ENCODE data around the gene CDIPT.
"Not testable (repeated sequence)": the region's sequence is repeated elsewhere in the genome, so short reads cannot be mapped to it uniquely, and the experiment has no call there.

CDIPT gene

DNA sequence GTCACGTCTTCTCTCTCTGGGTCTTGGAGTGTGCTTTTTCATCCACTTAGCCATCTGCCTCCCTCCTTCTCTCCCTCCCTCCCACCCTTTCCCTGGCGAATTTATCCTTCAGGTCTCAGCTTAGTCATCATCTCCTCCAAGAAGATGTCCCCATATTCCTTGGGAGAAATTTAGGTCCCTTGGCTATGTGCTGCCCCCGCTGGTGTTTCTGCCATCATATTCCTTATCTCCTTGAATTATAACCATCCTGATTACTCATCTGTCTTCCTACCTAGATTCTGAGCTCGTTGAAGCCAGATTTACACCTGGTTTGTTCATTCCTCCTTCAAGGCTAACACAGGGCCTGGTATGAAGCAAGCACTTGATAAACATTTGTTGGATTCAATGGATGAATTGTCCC, 31.3 kb upstream of the CDIPT start:
- DNase-seq: no peak

DNA sequence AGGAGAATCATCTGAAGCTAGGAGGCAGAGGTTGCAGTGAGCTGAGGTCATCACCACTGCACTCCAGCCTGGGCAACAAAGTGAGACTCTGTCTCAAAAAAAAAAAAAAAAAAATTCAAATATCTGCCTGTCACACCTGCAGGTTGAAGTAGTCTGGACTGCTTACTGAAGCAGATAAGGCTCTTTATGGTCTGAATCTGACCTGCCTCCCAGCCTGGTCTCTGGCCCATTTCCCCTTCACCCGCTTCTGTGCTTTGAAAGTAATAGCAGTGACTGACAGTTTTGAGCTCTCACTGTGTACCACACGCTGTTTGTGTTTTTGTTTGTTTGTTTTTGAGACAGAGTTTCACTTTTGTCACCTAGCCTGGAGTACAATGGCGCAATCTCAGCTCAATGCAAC, 30.5 kb upstream of the CDIPT start:
- no peak for DNase-seq

DNA sequence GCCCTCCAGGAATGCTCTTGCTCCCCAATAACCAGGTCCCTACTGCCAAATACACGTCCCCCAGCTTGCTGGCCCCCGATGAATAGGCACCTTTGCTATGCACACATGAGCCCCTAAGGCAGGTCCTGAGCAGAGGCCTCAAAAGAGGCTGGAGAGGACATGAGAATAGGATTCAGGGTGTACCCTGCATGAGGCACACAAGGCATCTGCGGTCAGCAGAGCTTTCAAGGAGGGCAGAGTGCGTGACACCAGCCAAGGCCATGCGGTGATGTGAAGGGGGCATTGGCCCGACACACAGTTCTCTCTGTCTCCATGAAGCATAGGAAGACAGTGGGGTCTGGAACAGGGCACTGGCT, 29.4 kb upstream of the CDIPT start:
- DNase-seq: no peak

DNA sequence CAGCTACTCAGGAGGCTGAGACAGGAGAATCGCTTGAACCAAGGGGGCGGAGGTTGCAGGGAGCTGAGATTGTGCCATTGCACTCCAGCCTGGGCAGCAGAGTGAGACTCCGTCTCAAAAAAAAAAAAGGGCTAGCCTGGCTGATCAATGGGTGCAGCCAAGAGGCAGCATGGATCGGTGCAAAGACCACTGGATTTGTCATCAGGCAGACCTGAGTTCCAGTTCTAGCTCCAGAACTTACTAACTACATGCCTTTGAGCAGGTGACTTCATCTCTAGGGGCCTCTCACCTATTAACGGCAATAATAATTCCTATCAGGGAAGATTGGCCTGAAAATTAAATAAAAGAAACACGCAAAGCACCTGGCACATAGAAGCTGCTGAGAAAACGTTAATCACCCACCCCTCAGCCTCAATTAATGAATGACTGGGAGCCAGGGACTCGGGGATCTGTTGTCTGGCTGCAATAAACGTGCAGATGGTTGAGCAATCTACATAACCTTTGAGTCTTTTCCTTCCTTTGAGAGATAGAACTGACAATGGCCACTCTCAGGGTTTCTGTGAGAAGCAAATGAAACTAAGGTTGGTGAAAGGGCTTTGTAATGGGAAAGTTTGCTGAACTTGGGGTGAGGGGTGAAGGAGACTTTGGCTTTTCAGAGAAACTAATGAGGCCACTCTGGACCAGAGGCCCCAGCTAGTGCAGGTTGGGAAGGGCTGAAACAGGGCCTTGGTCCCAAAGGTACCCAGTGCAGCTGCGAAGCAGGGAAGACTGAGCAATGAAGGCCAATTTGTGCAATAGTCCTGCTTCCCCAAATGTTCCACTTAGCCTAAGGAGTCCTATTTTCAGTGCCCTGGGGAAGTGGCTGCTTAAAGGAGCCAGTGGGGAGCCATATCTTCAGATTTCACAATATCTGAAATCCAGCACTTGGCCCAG, 28.8 kb upstream of the CDIPT start:
- no peak for DNase-seq

DNA sequence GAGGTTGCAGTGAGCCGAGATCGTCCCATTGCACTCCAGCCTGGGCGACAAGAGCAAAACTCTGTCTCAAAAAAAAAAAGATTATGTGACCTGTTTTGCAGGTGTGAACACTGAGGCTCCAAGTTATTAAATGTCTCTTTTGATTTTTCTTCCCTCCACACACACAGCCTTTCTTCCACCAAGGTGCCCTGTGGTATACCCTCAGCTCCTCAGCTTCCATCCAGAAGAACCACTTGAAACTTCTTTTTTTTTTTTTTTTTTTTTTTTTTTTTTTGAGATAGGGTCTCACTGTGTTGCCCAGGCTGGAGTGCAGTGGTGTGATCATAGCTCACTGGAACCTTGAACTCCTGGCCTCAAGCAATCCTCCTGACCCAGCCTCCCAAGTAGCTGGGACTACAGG, 26.3 kb upstream of the CDIPT start:
- DNase-seq: not testable (repeated sequence)

DNA sequence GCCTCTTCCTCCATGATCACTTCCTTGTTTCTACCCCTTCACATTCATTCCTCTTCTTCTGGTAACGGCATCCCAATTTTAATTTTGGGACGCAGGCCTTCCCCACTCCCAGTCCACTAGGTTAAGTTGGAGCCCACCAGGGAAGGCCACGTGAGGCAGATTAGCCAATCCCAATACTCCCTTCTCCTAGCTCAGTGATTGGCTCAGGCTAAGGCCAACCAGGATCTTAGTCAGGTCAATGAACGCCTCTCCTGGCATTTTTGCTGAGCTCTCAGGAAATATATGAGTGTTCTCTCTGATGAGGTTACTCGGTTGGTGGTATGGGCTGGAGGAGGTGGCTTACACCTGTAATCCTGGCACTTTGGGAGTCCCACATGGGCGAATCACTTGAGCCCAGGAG, 21.0 kb upstream of the CDIPT start:
- DNase-seq: no peak

DNA sequence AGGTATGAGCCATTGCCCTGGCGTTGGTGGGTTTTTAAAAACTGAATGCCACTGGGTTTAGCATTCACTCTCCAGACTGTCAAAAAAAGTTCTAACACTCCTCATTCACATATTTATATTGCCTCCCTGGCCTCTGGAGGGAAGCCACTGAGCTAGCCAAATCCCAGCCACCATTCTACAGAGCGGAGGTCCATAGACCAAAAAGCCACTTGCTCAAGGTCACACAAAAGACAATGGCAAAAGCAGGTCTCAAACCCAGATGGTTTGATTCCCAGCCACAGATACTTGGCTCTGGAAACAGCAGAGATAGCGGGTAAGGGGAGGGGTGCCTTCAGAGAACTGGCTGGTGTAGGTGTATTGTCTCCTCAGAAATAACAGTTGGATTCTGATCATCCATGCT, 18.0 kb upstream of the CDIPT start:
- no peak for DNase-seq

DNA sequence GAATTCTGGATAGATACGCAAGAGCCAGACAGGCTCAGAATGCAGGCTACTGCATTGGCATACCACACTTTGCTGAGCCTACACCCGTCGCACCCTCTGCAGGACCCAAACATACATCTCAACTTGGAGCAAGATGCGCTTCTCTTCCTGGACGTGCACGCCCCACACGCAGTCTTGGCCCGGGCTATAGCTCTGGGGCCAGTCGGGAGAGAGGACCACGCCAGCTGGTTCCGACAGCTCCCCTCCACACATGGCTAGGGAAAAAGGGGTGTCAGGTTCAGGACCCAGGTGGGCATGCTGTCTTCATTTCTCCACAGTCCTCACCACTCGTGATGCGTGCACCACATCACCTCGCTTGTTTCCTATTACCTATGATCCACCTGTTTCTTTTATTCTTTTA, 15.1 kb upstream of the CDIPT start:
- DNase-seq: no peak

DNA sequence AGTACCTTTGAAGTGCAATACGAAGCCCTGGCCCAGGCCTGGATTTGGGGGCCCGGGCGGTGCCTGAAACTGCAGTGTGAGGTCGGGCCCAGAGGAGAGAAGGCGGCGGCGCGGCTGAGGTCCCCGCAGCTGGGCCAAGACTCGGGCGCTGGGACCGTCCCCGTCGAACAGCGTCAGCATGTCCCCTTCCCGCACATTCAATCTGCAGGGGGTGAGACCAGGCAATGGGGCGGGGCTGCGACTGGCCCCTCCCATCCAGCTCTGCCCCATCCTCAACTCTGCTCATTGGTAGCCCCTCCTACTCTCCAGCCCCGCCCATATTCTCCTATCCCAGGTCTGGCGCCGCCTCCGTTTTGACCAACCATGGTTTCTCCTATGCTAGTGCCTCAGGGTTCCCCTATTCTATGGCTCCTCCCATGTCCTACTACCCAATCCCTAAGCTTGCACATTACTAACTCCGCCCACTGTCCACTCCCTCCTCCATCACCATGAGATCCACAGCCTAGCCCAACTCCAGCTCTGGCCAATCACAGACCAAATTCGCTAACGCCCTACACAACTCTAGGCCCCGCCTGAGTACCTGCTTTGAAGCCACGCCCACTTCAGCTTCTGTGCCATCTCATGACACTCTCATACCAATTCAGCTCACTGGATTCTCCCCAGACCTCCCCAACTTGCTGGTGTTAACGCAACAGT, 14.4 kb upstream of the CDIPT start:
- peak; percentile 50 for DNase-seq

DNA sequence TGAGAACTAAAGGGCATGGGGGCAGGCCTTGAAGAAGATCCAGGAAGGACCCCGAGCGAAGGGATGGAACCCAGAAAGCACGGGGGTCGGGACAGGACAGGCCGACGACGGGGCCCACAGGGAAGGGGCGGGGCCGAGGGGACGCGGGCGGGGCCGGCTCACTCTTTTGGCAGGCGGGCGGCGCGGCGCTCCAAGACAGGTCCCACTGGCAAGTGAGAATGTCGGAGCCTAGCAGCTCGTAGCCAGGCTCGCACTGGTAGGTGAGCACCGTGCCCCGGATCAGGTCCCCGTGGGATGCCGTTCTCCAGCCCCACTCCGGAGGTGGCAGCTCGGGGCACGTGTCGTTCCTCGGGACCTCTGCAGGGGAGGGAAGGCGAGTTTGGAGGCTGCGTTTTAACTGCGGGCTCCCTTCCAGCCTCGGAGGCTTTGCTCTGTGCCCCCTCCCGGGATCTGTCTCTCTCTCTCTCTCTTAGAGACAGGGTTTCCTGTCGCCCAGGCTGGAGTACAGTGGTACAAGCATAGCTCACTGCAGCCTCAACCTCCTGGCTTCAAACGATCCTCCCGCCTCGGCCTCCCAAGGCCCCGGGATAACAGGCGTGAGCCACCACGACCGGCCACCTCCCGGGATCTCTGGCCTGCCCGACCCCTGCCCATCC, 13.7 kb upstream of the CDIPT start:
- no peak for DNase-seq

DNA sequence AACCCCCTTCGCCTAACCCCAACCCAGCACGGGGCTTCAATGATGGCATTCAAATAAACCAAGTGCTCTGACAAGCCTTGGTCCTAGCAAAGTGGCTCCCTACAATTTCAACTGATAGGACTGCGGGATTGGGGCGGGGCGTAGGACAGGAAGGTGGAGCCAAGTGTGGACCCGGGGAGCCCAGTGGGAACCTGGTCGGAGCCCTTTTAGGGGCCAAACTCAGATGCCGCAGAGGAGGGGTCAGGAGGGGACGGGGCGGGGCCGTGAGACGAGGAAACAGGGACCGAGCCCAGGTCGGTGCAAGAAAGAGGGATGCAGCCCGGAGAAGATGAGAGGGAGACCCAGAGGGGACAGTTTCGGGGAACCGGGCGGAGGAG, 13.2 kb upstream of the CDIPT start:
- DNase-seq: no peak

DNA sequence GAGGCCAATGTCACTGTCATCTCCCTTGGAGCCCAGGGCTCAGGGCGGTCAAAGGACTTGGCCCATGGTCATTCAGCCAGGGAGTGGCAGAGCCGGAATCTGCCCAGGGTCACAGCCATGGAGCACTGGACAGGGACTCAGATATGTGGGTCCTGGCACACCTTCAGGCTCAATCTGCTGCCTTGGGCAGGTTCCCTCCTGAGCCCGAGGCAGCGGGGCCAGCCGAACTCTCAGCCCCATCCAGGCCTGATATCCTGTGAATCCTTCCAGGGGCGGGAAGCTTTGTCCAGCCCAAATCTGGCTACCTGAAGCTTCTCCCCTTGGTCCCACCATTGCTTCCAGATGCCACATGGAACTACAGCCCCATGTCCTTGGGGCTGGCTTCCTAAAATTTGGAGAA, 12.2 kb upstream of the CDIPT start:
- DNase-seq: no peak

DNA sequence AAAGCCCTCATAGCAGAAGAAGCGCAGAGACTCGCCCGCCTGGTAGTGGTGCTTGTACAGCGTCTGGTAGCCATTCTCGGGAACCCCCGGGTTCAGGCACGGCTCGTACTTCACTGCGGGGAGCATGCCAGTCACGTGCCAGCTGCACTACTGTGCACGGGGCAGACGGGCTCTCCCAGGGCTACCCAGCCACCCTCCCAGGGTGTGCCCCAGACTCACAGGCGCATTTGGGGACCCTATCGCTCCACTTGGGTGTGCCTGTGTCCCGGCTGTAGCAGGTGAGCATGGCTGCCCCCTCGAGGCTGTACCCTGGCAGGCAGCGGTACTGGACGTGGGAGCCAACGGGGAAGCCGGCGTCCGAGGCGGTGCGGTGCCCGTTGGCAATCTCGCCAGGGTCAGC, 10.3 kb upstream of the CDIPT start:
- DNase-seq: no peak

DNA sequence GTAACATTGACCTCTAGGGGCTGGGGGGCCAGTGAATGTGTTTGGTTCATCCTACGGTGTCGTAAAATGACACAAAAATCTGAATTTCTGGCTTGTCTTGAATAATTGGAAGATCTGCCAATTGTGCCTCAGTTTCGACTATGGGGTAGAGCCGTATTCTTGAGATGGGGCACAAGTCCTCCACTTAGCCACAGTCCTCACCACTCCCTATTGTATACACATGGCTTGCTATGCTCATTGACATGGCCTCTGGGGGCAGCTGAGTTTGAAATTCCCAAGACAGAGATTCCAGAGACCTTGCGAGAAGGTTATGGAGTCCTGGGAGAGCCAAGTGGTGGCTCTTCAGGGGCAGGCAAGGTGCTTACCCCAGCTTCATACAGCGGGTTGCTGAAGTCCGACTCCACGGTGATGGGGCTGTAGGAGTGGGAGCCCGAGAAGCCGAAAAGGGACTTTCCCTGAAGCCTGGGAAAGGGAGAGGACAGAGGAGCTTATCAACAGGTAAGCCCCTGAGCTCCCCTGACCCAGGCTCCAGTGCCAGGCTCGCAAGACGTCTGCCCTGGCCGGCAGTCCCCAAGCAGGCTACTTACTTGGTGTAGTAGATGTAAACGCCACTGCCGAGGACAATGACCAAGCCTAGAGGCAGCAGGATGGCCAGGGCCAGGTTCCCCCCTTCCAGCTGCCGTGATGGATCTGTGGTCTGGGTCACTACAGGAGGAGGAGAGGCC, 9.0 kb upstream of the CDIPT start:
- no peak for DNase-seq

DNA sequence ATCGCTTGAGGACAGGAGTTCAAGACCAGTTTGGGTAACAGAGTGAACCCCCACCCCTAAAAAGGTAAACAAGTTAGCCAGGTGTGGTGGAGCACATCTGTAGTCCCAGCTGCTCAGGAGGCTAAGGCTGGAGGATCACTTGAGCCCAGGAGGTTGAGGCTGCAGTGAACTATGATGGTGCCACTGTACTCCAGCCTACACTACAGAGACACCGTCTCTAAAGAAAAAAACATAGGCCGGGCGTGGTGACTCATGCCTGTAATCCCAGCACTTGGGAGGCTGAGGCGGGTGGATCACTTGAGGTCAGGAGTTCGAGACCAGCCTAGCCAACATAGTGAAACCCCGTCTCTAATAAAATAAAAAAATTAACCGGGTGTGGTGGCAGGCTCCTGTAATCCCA, 6.0 kb upstream of the CDIPT start:
- not testable (repeated sequence) for DNase-seq

DNA sequence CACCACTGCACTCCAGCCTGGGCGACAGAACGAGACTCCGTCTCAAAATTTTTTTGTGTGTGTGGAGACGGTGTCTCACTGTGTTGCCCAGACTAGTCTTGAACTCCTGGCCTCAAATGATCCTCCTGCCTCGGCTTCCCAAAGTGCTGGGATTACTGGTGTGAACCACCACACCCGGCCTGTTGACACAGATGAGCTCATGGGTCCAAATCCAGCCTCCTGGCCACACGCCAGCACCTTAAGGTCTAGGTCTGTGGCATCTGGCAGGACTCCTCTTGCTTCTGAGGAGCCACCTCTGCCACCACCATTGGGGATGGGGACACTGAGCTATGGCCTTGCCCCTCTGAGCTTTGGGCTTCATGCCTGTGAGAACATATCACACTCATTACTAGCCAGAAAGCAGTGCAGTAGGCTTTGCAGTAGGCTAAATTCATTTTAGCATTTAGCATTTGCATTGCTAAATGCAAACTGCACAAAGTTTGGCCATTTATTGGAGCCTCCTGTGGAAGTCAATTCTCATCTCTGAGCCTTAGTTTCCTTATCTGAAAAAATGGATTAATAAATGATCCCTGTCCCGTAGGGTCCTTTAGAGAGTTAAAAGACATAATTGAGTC, 5.5 kb upstream of the CDIPT start:
- no peak for DNase-seq

DNA sequence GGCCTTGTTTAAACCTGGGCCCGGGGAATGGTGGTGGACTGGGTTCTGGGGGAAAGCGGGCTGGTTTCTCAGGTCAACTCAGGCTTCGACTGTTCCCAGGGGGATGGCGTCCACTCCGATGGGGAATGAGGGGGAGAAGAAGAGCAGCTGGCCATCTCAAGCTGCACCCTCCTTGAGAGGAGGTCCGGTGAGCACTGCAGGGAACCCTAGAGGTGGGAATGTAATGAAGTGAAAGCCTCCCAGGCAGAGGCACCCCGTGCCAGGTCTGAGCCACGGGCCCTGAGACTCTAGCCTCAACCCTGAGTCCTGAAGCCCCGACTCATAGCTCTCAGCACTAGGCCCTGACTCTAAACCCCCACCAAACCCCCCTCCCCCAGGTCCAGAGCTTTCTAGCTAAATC, 1.2 kb upstream of the CDIPT start:
- no peak for DNase-seq

DNA sequence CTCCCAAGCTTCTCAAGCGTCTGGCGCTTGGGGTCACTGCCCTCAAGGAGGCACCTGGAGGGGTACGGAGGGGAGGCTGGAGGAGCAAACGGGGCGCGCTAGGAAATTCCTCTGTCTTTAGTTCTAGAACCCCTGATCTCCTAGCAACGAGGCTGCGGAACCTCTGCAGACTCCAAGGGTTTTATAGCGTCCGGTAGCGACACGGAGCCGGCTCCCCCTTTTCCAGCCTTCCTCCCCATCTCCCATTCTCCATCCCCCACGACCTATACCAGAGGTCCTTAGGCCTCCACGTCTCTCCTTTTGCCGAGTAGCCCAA, 601 bp upstream of the CDIPT start:
- no peak for DNase-seq

DNA sequence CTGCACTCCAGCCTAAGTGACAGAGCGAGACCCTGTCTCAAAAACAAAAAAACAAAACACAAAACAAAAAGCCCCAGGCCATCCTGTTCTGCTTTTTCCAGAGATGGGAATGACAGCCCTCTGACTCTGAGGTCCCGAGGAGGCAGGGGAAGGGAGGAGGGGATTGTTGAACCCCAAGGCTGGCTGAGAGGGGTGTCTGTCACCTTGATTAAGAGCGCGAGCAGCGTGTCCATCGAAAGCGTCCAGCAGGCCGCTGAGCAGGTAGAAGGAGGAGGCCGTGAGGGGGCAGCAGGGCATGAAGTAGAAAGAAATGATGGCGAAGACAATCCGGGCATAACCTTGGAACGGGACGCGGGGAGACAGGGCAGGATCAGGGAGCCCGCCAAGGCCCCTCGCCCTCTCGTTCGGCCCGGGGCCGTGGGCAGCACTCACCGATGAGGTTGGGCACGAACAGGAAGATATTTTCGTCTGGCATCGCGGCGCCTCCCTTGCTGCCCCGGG, 593 bp downstream of the CDIPT start:
- peak; percentile 49 for DNase-seq

DNA sequence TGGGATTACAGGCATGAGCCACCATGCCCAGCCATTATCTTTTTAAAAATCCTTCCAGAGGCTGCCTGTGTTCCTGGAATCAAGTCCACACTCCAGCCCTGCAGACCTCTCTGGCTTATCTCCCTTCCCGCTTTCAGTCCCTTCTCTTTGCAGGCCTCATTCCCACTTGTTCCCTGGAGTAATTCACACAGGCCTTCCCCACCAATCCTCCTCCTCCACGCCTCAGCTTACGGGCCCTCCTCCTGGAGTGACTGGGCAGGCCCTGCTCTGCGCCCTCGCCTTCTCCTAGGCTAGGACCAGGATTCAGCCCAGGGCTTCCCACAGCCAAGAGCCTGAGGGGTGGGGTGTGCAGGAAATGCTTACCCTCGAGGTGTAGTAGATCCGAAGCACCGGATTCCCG, 2.8 kb downstream of the CDIPT start:
- DNase-seq: no peak

DNA sequence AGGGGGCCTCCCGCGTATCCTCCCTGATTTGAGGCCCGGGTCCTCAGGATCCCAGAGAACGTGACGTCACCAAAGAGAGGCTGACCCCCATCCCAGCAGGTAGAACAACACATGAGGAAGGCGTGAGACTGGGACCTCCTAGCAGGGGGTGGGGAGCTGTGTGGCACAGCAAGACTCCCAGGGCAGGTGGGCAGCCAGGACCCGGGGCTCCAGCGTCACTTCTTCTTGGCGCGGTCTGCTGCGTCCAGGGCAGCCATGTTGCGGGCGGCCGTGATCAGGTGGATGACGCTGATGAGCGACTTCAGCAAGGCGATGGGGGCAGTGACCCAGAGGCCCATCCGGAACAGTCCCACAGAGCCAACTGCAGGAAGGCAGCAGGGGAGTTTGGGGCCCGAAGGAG, 4.1 kb downstream of the CDIPT start:
- DNase-seq: no peak

DNA sequence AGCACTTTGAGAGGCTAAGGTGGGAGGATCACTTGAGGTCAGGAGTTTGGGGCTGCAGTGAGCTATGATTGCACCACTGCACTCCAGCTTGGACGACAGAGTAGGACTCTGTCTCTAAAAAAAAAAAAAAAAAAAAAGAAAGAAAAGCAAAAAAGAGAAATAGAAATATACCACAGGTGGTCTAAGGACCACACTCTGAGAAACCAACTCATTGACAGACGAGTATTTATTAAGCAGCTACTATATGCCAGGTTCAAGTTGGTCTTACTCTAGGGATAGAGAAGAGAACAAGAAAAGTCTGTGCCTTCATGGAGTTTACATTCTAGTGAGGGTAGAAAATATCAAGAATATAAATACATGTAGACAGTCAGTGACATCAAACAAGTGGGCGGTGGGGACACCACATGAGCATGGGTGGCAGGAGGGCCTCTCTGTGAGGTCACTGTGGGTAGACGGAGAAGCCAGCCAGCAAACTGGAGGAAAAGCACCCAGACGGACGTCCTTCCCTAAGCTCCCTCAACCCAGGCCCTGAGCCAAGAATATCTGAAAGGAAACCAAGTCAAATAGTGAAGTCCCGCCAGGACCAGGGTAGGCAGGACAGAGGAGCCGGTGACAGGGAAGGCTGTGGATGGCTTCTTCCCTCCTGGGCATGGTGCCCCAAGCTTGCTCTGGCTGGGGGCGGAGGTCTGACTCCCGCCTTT, 4.7 kb downstream of the CDIPT start:
- DNase-seq: no peak
